Type B pancreatic cell (in vitro differentiated cells): ENCODE measurements around the gene SIGLEC5. TPM values are rescaled to one million over a fixed set of nuclear protein-coding genes. Genes with fewer than 3 reads are reported as not detected.

ENCODE experiments used
- DNase-seq: peaks from one replicate; pipeline ENCODE4 v3.0.0; 2021; ENCODE audit warnings: mixed read lengths; ENCODE audit not compliant: unreplicated experiment; ENCODE audit errors: extremely low spot score
- H3K27ac Mint-ChIP-seq: 2 replicates; pipeline ENCODE4 v1.8.0; 2021; ENCODE audit warnings: mild to moderate bottlenecking, mixed read lengths
- H3K27me3 Mint-ChIP-seq: 2 replicates; pipeline ENCODE4 v1.8.0; 2021; ENCODE audit warnings: mixed read lengths
- H3K36me3 Mint-ChIP-seq: 2 replicates; pipeline ENCODE4 v1.8.0; 2021; ENCODE audit warnings: mixed read lengths
- H3K4me1 Mint-ChIP-seq: one replicate; pipeline ENCODE4 v1.8.0; 2021; ENCODE audit warnings: mixed read lengths; ENCODE audit not compliant: unreplicated experiment
- H3K4me3 Mint-ChIP-seq: 2 replicates; pipeline ENCODE4 v1.8.0; 2021; ENCODE audit warnings: mild to moderate bottlenecking, mixed read lengths
- H3K9me3 Mint-ChIP-seq: 2 replicates; pipeline ENCODE4 v1.8.0; 2021; ENCODE audit warnings: mixed read lengths
- CTCF ChIP-seq: fragments of 200-600 bp; sonication (generic); conservative IDR thresholded peaks from 2 replicates; pipeline ENCODE4 v1.5.0; 2021; ENCODE audit warnings: antibody characterized with exemption, mild to moderate bottlenecking
- total RNA-seq: library from RNA; stranded (reverse); gene quantifications from 2 replicates; pipeline ENCODE4 v1.2.1, GENCODE V29; 2021; ENCODE audit warnings: low replicate concordance

Gene SIGLEC5
- total RNA-seq, 1 donor from 2014 or later: not detected

GRCh38 chr19:51607920-51608562 lies 22.2 kb downstream of the SIGLEC5 start:
- TF ChIP-seq CTCF: peak; percentile 81
- Mint-ChIP-seq H3K4me3 (no peak overlapping the region), H3K4me1 (no peaks in the 10 kb centered on the region), H3K27ac (no peak overlapping the region), H3K27me3 (peaks cover 2% of the 10 kb centered on the region), H3K36me3 (no peaks in the 10 kb centered on the region), H3K9me3 (no peaks in the 10 kb centered on the region)
- peak; percentile 84 for DNase-seq

DNA sequence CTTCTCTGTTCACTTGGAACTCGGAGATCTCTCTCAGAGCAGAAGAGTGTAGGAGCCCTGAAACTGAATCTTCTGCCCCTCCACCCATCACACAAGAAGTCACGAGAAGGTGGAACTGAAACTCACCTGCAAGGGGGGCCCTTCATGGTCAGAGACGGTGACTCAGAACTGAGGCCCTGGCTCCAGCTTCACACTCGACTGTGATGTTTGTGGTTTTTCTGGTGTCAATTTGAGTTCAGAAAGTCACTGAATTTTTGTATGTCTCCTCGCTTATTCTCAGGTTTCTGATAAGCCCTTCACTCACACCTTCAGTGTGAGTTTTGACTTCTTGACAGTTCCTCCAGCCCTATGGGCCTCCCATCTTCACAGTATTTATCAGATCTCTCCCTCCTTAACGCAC lies 23.1 kb downstream of the SIGLEC5 start:
- H3K9me3 Mint-ChIP-seq: no peaks in the 10 kb centered on the region

GRCh38 chr19:51602189-51602854 lies 27.9 kb downstream of the SIGLEC5 start:
- DNase-seq: no peak

More for the DNA sequence above, 23.1 kb downstream of the SIGLEC5 start:
- Mint-ChIP-seq H3K27me3 (peaks cover 2% of the 10 kb centered on the region), H3K27ac (no peak overlapping the region), H3K4me1 (no peaks in the 10 kb centered on the region), H3K4me3 (no peak overlapping the region), H3K36me3 (no peaks in the 10 kb centered on the region)
- no peak for TF ChIP-seq CTCF
- DNase-seq: no peak

DNA sequence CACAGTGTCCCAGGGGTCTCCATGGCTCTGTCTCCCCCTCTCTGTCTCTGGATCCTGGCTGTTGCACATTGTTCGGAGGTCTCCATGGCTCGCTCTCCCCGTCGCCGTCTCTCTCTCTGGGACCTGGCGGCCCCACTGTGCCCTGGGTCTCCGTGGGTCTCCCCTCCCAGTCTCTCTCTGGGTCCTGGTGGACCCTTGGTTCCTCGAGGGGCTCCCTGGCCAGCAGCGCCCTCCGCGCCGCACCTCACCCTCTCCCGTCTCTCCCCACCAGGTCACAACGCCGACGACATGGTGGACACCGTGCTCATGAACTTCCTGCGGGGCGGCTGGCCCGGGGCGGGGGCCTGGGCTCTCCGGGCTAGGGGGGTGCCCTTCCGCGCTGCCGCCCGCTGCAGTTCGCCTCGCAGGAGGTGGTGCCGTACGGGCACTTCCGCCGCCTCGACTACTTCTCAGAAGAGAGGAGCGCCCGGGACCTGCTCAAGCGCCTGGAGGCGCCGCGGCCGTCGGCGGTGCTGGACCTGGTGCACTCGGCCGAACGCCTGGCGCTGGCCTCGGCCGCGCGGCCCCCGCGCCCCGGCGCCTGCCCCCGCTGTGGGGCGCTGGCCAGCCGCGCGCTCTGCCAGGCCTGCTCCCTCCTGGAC lies 29.1 kb downstream of the SIGLEC5 start:
- Mint-ChIP-seq H3K4me3 (no peak overlapping the region), H3K9me3 (no peaks in the 10 kb centered on the region), H3K27ac (no peak overlapping the region), H3K36me3 (no peaks in the 10 kb centered on the region), H3K27me3 (peaks cover 2% of the 10 kb centered on the region), H3K4me1 (no peaks in the 10 kb centered on the region)
- no peak for DNase-seq
- TF ChIP-seq CTCF: no peak

More at GRCh38 chr19:51602189-51602854, 27.9 kb downstream of the SIGLEC5 start:
- Mint-ChIP-seq H3K36me3 (no peaks in the 10 kb centered on the region), H3K27me3 (peaks cover 2% of the 10 kb centered on the region), H3K9me3 (no peaks in the 10 kb centered on the region), H3K27ac (no peak overlapping the region), H3K4me3 (no peak overlapping the region), H3K4me1 (no peaks in the 10 kb centered on the region)
- TF ChIP-seq CTCF: no peak

GRCh38 chr19:51599084-51599483 lies 31.1 kb downstream of the SIGLEC5 start:
- Mint-ChIP-seq H3K27me3 (peaks cover 2% of the 10 kb centered on the region), H3K9me3 (no peaks in the 10 kb centered on the region), H3K27ac (no peak overlapping the region), H3K4me1 (peaks cover 7% of the 10 kb centered on the region), H3K4me3 (no peak overlapping the region), H3K36me3 (no peaks in the 10 kb centered on the region)
- DNase-seq: no peak
- no peak for TF ChIP-seq CTCF
